Umbilical cord (tissue), 2 donors: ENCODE data around the gene CNPY4. TPM values are rescaled to one million over a fixed set of nuclear protein-coding genes. Genes with fewer than 3 reads are reported as not detected.

Experiments used
- DNase-seq: peaks from one replicate; pipeline ENCODE4 v3.0.0-alpha.2; 2015; ENCODE audit warnings: low spot score
- total RNA-seq: library from RNA; depleted of rRNA; stranded (reverse); fragments of >200 nt; gene quantifications from one replicate; pipeline ENCODE4 v1.2.3, GENCODE V29; 2014; ENCODE audit warnings: low replicate concordance; ENCODE audit not compliant: insufficient read depth

CNPY4 gene
- total RNA-seq, 1 donor from 2014 or later: 33.0 TPM

DNA sequence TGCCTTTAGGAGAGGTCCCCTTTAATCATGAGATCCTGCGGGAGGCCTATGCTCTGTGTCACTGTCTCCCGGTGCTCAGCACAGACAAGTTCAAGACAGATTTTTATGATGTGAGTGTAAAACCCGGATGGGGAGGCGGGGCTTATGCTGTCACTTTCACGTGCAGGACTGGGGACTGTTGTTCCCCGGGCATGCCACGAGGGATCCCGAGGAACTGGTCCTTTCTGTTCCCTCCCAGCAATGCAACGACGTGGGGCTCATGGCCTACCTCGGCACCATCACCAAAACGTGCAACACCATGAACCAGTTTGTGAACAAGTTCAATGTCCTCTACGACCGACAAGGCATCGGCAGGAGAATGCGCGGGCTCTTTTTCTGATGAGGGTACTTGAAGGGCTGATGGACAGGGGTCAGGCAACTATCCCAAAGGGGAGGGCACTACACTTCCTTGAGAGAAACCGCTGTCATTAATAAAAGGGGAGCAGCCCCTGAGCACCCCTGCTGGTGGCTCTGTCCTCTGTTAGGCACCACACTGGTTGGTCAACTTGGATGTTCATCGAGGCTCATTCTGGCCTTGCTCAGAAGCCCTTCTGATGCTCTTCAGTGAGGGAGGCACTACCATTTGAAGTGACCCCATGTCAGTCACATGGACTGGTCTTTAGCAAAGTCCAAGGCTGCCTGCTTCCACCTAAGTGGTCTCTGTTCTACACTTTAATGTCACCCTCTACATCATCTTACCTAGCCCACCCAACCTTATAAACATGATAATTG is 27.8 kb upstream of the CNPY4 start:
- DNase-seq: no peak

DNA sequence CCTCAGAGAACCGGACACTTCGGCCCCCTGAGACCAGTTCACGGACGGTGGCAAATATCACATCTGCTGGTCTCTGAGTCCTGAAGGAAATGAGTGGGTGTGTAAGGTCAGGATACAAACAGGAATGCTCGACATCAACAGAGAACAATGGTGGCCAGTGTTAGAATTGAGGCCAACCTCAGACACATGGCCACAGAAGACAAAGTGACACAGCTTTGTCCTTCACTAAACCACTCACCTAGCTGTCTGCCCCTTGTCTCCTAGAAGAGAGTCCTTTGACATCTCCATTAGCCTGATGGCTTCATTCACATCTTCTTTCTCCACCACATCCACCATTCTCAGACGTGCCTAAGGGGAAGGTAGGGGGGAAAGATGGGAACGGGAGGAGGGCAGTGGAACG is 26.4 kb upstream of the CNPY4 start:
- no peak for DNase-seq

DNA sequence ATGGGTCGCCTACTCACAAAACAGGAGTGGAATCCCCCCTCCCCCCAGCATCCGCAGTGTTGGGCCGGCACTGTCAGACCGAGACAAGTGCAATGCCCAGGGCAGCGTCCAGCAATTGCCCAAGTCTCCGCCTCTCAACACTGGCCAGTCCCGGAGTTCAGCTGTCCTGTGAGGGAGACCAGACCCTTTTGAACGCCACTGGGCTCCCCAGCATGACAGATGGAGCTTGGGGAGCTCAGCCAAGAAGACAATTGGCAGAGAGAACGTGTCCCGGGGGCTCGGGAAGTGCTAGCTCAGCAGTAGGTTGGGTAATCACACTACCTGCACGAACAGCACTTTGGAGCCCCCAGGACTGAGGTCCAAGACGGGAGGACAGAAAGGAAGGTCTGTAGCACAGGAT is 25.9 kb upstream of the CNPY4 start:
- no peak for DNase-seq

DNA sequence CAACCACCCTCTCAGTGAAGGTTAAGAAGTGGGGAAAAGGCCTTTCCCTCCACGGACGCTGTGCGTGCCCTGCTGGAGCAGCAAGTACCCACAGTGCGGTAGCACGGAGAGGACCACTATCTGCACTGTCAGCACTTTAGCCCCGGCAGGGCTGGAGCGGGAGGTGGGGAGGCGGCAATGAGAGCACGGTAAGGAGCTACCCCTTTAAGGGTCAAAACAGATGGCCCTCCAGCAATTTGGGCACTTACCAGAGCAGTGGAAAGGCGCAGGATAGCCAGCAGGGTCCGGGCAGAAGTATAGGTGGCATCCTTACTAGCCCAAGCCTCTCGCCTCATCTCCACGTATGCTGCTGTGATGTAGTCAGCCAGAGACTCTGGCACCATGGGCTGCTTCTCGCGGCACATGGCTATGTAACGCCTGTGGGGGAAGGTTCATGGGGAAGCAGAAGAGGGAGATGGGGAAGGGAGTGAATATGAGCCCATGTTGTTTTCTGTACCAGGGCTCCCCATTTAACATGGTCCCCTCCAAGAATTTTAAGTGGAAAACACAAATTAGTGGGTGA is 25.4 kb upstream of the CNPY4 start:
- no peak for DNase-seq

DNA sequence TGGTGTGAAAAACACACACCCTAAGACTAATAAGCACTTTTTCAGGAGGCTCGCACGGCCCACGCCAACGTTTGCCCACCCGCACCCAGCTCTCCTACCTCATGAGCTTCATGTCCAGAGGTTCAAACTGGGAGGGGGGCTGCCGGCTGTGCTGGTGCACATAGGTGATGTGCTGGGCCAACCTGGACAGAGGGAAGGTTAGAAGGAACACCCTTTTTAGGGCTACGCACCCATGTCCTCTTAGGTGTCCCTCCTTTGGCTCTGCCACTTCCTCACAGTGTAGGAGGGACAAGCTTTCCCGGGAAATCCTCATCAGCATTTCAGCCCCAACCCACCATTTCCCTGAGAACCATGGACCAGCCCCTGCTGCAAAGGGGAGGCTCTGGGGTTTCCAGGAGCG is 24.1 kb upstream of the CNPY4 start:
- DNase-seq: no peak

DNA sequence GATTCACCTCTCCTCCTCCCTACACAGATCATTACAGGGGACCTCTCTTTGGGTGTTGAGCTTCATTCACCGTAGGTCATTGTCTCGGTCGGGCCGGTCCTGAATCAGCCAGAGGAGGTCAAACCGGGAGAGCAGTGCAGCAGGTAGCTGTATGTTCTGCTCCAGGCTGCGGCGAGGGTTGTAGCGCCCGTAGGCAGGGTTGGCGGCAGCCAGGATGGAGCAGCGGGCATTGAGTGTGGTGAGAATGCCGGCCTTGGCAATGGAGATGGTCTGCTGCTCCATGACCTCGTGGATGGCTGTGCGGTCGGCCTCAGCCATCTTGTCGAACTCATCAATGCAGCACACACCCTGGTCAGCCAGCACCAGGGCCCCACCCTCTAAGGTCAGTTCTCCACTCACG is 23.7 kb upstream of the CNPY4 start:
- DNase-seq: no peak

DNA sequence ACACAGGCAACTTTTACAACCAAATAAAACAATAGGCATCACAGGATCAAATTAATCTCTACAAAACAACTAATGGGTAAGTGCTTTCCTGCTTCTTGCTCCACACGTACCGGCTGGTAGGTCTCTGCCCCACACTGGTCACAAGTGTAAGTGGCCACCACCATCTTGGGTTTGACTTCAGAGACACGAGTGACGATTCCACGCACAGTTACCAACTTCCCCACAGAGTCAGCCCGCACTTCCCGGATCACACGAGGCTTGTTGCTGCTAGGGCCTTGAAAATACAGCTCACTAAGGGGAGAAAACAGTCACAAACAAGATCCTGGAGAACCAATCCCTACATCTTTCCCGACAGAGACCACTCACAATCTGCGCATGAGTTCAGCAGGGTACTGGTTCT is 20.5 kb upstream of the CNPY4 start:
- DNase-seq: no peak

DNA sequence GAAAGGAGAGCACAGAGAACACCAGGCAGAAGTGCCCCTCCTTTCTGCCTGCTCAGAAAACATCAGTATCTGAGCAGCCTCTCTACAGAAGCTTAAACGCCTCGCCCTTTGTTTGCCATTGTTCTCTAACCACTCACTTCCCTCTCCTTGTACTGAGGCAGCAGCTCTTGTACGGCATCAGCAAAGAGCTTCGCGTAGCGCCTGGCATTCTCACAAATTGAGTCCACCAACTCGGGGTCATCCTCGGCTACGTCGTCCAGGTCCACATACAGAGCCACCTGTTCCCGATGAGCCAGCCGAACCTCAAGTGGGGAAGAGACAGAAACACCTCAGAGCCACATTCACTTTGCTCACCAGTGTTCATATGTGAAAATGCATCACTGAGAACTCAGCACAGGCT is 20.0 kb upstream of the CNPY4 start:
- DNase-seq: no peak

DNA sequence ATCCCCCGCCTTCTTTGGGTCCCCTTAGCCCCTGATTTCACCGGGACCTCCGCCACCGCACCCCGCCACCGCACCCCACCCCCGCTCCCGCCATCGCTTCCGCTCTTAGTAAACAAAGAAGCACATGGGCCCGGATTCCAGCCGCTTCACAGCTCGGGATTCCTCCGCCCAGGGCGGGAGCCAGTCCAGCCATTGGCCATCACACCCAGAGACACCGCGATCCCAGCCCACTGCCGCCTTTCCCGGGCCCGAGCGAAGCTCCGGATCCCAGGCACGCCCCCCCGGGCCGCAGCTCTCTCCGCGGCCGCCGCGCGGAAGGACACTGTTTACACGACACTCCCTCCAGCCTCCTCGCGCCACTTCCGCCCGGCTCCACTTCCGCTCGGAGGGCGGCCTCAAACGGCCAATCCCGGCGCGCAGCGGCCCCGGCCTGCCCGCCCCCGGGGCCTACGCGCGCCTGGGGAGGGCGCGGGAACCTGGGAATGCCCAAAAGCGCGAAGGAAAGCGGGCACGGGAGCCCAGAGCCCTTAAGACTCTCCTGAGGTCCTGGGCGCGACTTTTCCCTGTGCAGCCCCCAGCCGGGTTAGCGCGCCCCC is 18.9 kb upstream of the CNPY4 start:
- DNase-seq: peak; percentile 97

DNA sequence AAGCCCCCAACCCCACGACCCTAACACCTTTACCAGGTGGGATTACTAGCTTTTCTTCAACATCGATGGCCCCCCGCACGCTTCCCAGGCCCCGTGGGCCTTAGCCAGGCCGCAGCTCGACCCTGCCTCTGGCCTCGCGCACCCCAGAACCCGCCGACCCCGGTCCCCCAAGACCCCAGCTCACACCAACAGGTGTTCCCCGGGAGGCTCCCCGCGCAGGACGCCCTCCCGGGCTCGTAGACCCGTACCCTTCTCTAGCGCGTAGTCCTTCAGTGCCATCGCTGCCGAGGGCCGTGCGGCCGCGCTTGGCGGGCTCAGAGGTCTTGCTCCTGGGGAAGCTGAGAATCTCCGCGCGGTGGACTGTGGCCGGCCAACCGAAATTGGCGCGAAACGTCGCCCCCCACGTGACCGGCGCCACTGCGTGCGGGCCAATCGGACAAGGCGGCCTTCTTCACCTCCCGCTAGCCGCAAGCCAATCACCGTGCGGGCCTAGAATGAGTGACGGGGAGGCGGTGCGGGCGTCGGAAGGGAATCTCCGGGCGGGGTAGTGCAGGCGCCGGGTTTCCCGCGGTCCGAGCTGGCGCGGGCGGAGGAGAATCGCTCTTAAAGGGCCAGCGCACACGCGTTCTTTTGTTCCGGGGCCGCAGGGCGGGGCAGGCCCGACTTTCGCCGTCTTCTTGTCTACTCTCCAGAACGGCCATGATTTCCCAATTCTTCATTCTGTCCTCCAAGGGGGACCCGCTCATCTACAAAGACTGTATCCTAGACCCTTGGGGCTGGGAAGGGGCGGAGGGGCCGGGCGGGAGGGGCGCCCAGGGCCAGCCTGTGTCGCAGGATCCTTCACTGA is 18.2 kb upstream of the CNPY4 start, which contains the start of the genes AP4M1 and MCM7:
AP4M1 (plus strand) TSS at position 628 of the 847 bp plus-strand sequence; CDS start at position 700, 72 bp downstream.
MCM7 (minus strand) TSS at position 382 of the 847 bp plus-strand sequence; CDS start at position 279, 103 bp downstream.
- peak; percentile 100 for DNase-seq

DNA sequence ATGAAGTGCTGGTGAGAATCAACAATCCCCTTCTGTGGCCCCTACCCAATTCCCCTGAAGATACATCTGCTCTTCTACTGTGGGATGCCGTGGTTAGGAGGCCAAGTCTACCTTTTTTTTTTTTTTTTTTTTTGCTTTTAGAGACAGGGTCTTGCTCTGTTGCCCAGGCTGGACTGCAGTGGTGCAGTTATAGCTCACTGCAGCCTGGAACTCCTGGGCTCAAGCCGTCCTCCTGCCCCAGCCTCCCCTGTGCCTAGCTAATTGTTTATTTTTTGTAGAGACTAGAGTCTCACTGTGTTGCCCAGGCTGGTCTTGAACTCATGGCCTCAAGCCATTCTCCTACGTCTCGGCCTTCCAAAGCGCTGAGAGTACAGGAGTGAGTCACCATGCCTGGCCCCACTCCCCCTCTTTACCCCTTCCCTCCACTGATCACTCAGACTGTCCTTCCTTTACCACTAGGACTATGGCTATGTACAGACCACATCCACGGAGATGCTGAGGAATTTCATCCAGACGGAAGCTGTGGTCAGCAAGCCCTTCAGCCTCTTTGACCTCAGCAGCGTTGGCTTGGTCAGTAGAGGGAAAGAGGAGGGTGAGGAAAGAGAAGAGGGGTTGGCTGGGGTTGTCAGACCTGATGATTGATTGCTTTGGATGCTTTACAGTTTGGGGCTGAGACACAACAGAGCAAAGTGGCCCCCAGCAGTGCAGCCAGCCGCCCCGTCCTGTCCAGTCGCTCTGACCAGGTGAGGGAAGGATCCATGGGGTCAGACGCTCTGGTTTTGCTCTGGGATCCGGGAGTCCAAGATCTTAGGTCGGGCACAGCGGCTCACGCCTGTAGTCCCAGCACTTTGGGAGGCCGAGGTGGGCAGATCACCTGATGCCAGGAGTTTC is 16.2 kb upstream of the CNPY4 start:
- DNase-seq: no peak

DNA sequence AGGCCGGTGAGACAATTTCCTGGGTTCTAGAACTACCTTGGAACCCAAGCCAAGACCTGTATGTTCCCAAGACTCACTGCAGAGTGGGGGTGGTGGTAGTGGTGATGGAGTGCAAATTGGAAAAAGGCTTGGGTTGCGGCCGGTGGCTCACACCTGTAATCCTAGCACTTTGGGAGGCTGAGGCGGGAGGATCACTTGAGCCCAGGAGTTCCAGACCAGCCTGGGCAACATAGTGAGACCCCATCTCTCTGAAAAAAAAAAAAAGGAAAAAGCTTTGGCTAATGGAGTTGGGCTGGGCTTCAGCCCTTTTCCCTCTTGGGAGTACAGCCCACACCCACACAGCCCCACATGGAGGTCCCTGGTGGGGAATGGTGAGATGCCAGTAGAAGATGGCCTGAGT is 13.9 kb upstream of the CNPY4 start:
- no peak for DNase-seq

DNA sequence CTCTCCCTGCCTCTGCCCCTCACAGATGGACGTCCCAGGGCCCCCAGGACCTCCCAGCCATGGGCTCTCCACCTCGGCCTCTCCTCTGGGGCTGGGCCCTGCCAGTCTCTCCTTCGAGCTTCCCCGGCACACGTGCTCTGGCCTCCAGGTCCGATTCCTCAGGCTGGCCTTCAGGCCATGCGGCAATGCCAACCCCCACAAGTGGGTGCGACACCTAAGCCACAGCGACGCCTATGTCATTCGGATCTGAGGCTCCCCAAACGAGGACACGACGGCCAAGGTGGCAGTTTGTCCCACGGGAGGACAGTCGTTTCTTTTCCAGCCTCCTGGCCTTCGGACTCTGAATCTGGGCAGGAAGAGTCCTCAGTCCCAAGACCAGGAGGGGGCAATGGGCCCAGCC is 12.8 kb upstream of the CNPY4 start:
- DNase-seq: no peak

DNA sequence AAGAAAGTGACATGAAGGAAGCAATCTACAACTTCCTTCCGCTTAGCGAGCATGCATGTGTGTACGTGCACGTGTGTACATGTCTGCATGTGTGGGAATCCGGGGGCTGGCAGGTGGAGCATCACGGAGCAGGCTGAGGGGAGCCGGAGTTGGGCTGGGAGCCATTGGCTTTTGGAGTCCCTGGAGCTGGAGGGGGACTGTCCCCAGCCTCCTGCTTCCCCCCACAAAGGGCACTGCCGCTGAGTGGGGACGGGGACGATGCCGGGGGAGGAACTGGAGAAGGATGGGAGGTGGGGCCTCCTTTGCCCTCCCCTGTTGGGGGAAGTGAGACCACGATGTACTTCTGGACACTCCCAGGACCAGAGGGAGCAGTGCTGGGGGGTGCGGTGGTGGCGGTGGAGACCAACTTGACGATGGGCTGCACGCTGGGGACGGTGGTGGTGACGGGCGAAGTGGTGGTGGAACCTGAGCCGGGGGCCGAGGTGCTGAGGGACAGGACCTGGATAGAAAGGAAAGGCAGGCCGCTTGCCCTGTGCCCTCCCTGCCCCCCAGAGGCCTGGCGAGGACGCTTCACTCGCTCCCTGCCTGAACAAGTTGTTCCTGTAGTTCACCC is 12.2 kb upstream of the CNPY4 start:
- no peak for DNase-seq

DNA sequence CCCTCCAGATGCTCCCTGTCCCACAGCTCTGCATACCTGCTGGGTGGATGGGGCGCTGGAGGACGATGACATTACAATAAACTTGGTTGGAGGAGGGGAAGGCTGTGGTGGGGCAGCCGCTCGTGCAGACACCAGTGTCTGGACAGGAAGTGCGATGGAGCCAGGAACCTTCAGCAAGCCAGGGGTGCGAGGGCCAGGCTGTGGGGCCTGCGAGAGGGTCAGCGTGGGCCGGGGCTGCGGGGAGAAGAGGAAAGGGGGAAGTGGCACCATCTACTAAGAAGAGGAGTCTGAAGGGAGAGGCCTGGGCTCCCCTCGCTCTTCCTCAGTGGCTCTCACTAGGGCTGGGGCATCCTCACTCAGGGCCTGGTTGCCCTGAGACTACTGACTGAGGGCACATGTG is 11.5 kb upstream of the CNPY4 start:
- DNase-seq: no peak

DNA sequence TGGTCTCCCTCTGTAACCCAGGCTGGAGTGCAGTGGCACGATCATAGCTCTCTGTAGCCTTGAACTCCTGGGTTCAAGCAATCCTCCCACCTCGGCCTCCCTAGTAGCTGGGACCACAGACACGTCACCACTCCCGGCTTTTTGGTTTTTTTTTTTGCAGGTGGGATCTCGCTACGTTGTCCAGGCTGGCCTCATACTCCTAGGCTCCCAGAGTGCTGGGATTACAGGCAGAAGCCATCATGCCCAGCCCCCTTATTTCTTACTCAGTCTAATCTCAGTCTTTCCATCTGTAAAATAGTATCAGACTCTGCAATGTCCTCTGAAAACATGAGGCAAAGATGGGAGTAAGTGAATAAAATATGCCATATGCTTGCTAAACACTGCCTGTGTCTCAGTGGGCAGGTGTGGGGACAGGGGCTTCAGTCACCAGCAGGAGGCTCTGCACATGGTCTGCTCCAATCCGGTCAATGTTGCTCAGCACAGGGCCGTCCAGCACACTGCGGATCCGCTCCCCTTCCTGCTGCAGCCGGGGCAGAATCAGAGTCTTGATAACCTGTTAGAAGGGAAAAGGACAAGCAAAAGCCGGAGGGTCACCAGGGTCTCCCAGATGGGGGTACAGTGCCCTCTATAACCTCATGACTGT is 9.8 kb upstream of the CNPY4 start:
- no peak for DNase-seq

DNA sequence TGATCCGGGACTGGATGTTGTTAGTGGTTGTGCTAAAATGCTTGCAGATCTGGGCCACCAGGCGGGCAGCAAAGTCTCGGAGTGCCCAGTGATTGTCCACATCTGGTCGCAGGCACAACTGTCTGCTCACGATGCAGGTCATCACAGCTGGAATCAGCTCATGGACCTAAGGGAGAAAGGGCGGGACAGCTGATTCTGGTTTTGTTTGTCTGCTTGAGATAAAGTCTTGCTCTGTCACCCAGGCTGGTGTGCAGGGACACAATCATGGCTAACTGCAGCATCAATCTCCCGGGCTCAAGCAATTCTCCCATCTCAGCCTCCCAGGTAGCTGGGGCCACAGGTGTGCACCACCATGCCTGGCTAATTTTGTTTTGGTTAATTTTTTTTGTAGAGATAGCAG is 8.3 kb upstream of the CNPY4 start:
- no peak for DNase-seq

DNA sequence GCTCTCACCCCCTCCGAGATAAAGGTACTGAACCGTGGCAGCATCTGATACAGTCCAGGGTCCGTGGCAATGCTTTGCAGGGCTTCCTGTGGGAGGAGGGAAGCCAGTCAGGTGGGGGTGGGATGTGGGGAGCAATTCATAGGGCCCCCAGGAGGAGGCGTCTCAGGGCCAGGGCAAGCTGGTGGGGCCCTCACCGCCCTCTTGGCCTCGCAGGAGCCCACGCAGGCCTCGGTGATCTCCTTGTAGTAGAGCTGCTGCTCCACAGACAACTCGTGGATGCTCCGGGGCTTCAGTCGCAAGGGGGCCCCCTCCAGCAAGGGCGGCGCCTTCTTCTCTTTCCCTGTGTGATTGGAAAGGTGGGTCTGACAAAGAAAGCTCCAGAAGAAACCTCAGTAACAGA is 7.5 kb upstream of the CNPY4 start:
- no peak for DNase-seq

DNA sequence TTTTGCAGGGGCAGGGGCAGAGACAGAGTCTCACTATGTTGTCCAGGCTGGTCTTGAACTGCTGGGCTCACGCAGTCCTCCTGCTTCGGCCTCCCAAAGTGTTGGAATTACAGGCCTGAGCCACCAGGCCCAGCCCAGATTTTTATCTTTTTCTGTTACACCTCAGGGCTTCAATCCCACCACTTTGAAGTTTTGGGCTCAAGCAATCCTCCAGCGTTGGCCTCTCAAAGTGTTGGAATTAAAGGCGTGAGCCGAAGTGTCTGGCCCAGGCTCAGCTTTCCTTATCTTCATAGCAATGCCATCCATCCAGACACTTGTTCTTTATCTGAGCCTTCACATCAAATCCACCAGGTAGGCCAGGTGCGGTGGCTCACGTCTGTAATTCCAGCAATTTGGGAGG is 4.4 kb upstream of the CNPY4 start:
- DNase-seq: no peak
